Measurements from ENCODE around the gene ZFAND3. TPM values are rescaled to one million over a fixed set of nuclear protein-coding genes. Genes with fewer than 3 reads are reported as not detected.

ZFAND3 gene
- total RNA-seq, 2 experiments from 2014 or later = 27.5 to 29.2 TPM

DNA sequence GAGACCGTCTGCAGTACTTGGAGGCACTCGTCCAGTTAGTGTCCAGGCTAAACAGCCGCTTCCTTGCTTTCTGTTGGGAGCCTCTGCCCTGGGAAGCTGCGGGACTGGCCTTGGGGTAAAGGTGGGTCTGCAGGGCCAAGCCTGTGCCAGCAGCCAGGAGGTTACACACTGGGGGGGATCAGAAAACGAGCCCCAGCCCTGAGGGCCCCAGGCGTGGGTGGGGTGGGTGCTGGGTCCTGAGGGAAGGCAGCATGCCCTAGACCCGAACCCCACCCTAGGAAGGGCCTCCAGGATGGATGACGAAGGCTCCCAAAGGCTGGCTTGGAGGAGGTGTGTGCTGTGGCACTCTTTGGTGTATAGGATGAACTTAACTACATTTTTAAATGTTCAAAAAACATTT lies 335.2 kb downstream of the ZFAND3 start:
- Mint-ChIP-seq H3K4me3 (no peak overlapping the region), H3K9me3 (ENCODE audit: insufficient read depth) (no peaks in the 10 kb centered on the region), H3K36me3 (ENCODE audit: low read depth) (no peaks in the 10 kb centered on the region), H3K27ac (no peak overlapping the region), H3K27me3 (ENCODE audit: low read depth) (no peaks in the 10 kb centered on the region), H3K4me1 (ENCODE audit: low read depth) (no peaks in the 10 kb centered on the region)
- DNase-seq (no peak), ATAC-seq (no peak)
- POLR2A ChIA-PET = no interaction called here
- CTCF ChIA-PET = interaction anchor here (1.0 kb wide), 1 partner anchor 13 kb away, joined by 3 read pairs; no protein-coding TSS in a partner anchor

- H3K27me3 Mint-ChIP-seq (ENCODE audit: low read depth) = no peaks in the 10 kb centered on the region
- POLR2A ChIA-PET = no interaction called here
- peak overlapping the region; percentile 37 for H3K27ac Mint-ChIP-seq
- H3K4me1 Mint-ChIP-seq (ENCODE audit: low read depth) = no peaks in the 10 kb centered on the region
- CTCF ChIA-PET = interaction anchor here (1.0 to 1.1 kb wide), 2 partner anchors 13 to 17 kb away, joined by 3 read pairs; no protein-coding TSS in a partner anchor
- no peaks in the 10 kb centered on the region for H3K36me3 Mint-ChIP-seq (ENCODE audit: low read depth)
- DNase-seq (no peak), ATAC-seq (no peak)
- H3K4me3 Mint-ChIP-seq = no peak overlapping the region
- H3K9me3 Mint-ChIP-seq (ENCODE audit: insufficient read depth) = no peaks in the 10 kb centered on the region
These were observed 335.6 kb downstream of the ZFAND3 start for GRCh38 chr6:38155144-38155543.

GRCh38 chr6:38155621-38156204 lies 336.2 kb downstream of the ZFAND3 start:
- ChIA-PET POLR2A (no interaction called here), CTCF (interaction anchor here (1.0 to 1.1 kb wide), 2 partner anchors 14 to 16 kb away, joined by 3 read pairs; no protein-coding TSS in a partner anchor)
- no peaks in the 10 kb centered on the region for H3K27me3 Mint-ChIP-seq (ENCODE audit: low read depth)
- no peak overlapping the region for H3K4me3 Mint-ChIP-seq
- DNase-seq (no peak), ATAC-seq (no peak)
- H3K9me3 Mint-ChIP-seq (ENCODE audit: insufficient read depth) = no peaks in the 10 kb centered on the region
- no peaks in the 10 kb centered on the region for H3K36me3 Mint-ChIP-seq (ENCODE audit: low read depth)
- no peak overlapping the region for H3K27ac Mint-ChIP-seq
- H3K4me1 Mint-ChIP-seq (ENCODE audit: low read depth) = no peaks in the 10 kb centered on the region

GRCh38 chr6:38156818-38157565 lies 337.5 kb downstream of the ZFAND3 start:
- ChIA-PET POLR2A (no interaction called here), CTCF (interaction anchor here (1.3 kb wide), 1 partner anchor 8 kb away, joined by 3 read pairs; no protein-coding TSS in a partner anchor)
- no peaks in the 10 kb centered on the region for H3K9me3 Mint-ChIP-seq (ENCODE audit: insufficient read depth)
- H3K27me3 Mint-ChIP-seq (ENCODE audit: low read depth) = no peaks in the 10 kb centered on the region
- no peak overlapping the region for H3K27ac Mint-ChIP-seq
- no peaks in the 10 kb centered on the region for H3K36me3 Mint-ChIP-seq (ENCODE audit: low read depth)
- H3K4me3 Mint-ChIP-seq = no peak overlapping the region
- ATAC-seq = no peak
- no peaks in the 10 kb centered on the region for H3K4me1 Mint-ChIP-seq (ENCODE audit: low read depth)
- DNase-seq = no peak

GRCh38 chr6:38157905-38158304 lies 338.4 kb downstream of the ZFAND3 start:
- DNase-seq = no peak
- ChIA-PET POLR2A (no interaction called here), CTCF (interaction anchor here (1.3 kb wide), 1 partner anchor 9 kb away, joined by 3 read pairs; no protein-coding TSS in a partner anchor)
- Mint-ChIP-seq H3K27ac (no peak overlapping the region), H3K27me3 (ENCODE audit: low read depth) (no peaks in the 10 kb centered on the region), H3K4me3 (no peak overlapping the region), H3K36me3 (ENCODE audit: low read depth) (no peaks in the 10 kb centered on the region), H3K9me3 (ENCODE audit: insufficient read depth) (no peaks in the 10 kb centered on the region), H3K4me1 (ENCODE audit: low read depth) (no peaks in the 10 kb centered on the region)
- ATAC-seq = no peak

GRCh38 chr6:38158762-38159350 lies 339.3 kb downstream of the ZFAND3 start:
- ATAC-seq (no peak), DNase-seq (no peak)
- POLR2A ChIA-PET = no interaction called here
- CTCF ChIA-PET = no interaction called here
- no peaks in the 10 kb centered on the region for H3K27me3 Mint-ChIP-seq (ENCODE audit: low read depth)
- no peak overlapping the region for H3K27ac Mint-ChIP-seq
- H3K36me3 Mint-ChIP-seq (ENCODE audit: low read depth) = no peaks in the 10 kb centered on the region
- H3K4me3 Mint-ChIP-seq = no peak overlapping the region
- no peaks in the 10 kb centered on the region for H3K9me3 Mint-ChIP-seq (ENCODE audit: insufficient read depth)
- H3K4me1 Mint-ChIP-seq (ENCODE audit: low read depth) = no peaks in the 10 kb centered on the region

GRCh38 chr6:38159596-38159995 lies 340.1 kb downstream of the ZFAND3 start:
- Mint-ChIP-seq H3K9me3 (ENCODE audit: insufficient read depth) (no peaks in the 10 kb centered on the region), H3K4me3 (no peak overlapping the region), H3K36me3 (ENCODE audit: low read depth) (no peaks in the 10 kb centered on the region), H3K4me1 (ENCODE audit: low read depth) (no peaks in the 10 kb centered on the region), H3K27me3 (ENCODE audit: low read depth) (no peaks in the 10 kb centered on the region), H3K27ac (no peak overlapping the region)
- DNase-seq (no peak), ATAC-seq (no peak)
- POLR2A ChIA-PET = no interaction called here
- CTCF ChIA-PET = no interaction called here

GRCh38 chr6:38160831-38161230 lies 341.3 kb downstream of the ZFAND3 start:
- CTCF ChIA-PET = no interaction called here
- DNase-seq (no peak), ATAC-seq (no peak)
- no peak overlapping the region for H3K27ac Mint-ChIP-seq
- H3K27me3 Mint-ChIP-seq (ENCODE audit: low read depth) = no peaks in the 10 kb centered on the region
- no peak overlapping the region for H3K4me3 Mint-ChIP-seq
- no peaks in the 10 kb centered on the region for H3K4me1 Mint-ChIP-seq (ENCODE audit: low read depth)
- POLR2A ChIA-PET = no interaction called here
- no peaks in the 10 kb centered on the region for H3K36me3 Mint-ChIP-seq (ENCODE audit: low read depth)
- no peaks in the 10 kb centered on the region for H3K9me3 Mint-ChIP-seq (ENCODE audit: insufficient read depth)

GRCh38 chr6:38161331-38161730 lies 341.8 kb downstream of the ZFAND3 start:
- CTCF ChIA-PET = no interaction called here
- ATAC-seq (no peak), DNase-seq (no peak)
- Mint-ChIP-seq H3K9me3 (ENCODE audit: insufficient read depth) (no peaks in the 10 kb centered on the region), H3K27ac (no peak overlapping the region), H3K4me3 (no peak overlapping the region), H3K4me1 (ENCODE audit: low read depth) (no peaks in the 10 kb centered on the region), H3K36me3 (ENCODE audit: low read depth) (no peaks in the 10 kb centered on the region), H3K27me3 (ENCODE audit: low read depth) (no peaks in the 10 kb centered on the region)
- POLR2A ChIA-PET = no interaction called here

GRCh38 chr6:38161754-38162492 lies 342.4 kb downstream of the ZFAND3 start:
- Mint-ChIP-seq H3K4me1 (ENCODE audit: low read depth) (no peaks in the 10 kb centered on the region), H3K4me3 (no peak overlapping the region), H3K9me3 (ENCODE audit: insufficient read depth) (no peaks in the 10 kb centered on the region), H3K27ac (no peak overlapping the region), H3K36me3 (ENCODE audit: low read depth) (no peaks in the 10 kb centered on the region), H3K27me3 (ENCODE audit: low read depth) (no peaks in the 10 kb centered on the region)
- CTCF ChIA-PET = no interaction called here
- DNase-seq = no peak
- ATAC-seq = no peak
- POLR2A ChIA-PET = no interaction called here

DNA sequence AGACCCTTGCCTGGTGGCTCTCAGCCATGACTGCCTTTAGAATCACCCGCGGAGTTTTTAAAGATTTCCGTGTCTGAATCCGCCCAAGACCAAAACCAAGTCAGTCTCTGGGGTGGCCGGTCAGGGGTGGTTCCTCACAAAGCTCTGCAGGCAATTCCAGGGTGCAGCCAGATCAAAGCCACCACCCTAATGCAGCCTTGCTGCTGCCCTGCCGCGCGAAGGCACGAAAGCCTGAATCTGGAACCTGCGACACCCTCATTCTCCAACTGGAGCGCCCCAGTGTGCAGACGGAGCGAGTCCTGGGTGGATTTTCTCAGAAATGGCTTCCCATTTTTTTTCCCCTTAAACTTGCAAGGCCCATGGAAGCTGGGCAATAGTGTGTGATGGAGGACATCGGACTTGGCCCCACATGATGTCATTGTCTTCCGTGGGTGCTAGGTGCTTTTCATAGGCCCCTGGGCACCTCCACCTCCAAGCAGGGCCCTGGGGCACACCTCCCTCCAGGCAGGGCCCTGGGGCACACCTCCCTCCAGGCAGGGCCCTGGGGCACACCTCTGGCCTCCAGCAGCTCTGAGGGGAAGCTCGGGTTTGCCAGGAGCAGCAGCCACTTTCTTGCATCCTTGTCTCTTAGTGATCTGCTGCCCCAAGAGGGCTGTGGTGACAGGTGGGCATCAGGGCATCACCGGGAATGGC lies 343.1 kb downstream of the ZFAND3 start:
- no peaks in the 10 kb centered on the region for H3K36me3 Mint-ChIP-seq (ENCODE audit: low read depth)
- ChIA-PET CTCF (no interaction called here), POLR2A (no interaction called here)
- H3K4me1 Mint-ChIP-seq (ENCODE audit: low read depth) = no peaks in the 10 kb centered on the region
- no peaks in the 10 kb centered on the region for H3K27me3 Mint-ChIP-seq (ENCODE audit: low read depth)
- no peak overlapping the region for H3K4me3 Mint-ChIP-seq
- ATAC-seq = no peak
- no peak for DNase-seq
- no peaks in the 10 kb centered on the region for H3K9me3 Mint-ChIP-seq (ENCODE audit: insufficient read depth)
- H3K27ac Mint-ChIP-seq = no peak overlapping the region

Measured in activated CD8-positive, alpha-beta T cell treated with anti-CD3 and anti-CD28 coated beads, Interleukin-2, amount 10 ng/mL, durations not matched to agents 7 days and 5 days (primary cell).